GM12892 (cell line): ENCODE measurements around the gene KCNH8.

Experiments used
- POLR2A ChIP-seq: IDR thresholded peaks from 2 replicates; pipeline ENCODE4 v1.6.1; 2011; ENCODE audit warnings: low read depth, low read length, control low read depth
- TAF1 ChIP-seq: IDR thresholded peaks from 2 replicates; pipeline ENCODE4 v1.6.1; 2011; ENCODE audit warnings: low read depth, mild to moderate bottlenecking, control low read depth, low read length, borderline replicate concordance

GRCh38 chr3:19183584-19183983, 35.3 kb downstream of the KCNH8 start:
- TF ChIP-seq TAF1 (no peak), POLR2A (no peak)
